Duodenal mucosa (tissue), 2 donors: ENCODE data around the gene CLDN15.
"Not testable (repeated sequence)": the region's sequence is repeated elsewhere in the genome, so short reads cannot be mapped to it uniquely, and the experiment has no call there.

Experiments used
- H3K27ac ChIP-seq: one replicate; pipeline ENCODE4 v1.7.0; 2013; ENCODE audit warnings: low read depth, low read length
- H3K27me3 ChIP-seq, 2 donors: one replicate each; pipeline ENCODE4 v1.7.0; 2013; ENCODE audit warnings: low read length in 2 of 2, control low read depth in 1 of 2; ENCODE audit not compliant: insufficient read depth in 2 of 2, control insufficient read depth in 1 of 2
- H3K36me3 ChIP-seq, 2 donors: one replicate each; pipeline ENCODE4 v1.7.0; 2013; ENCODE audit warnings: low read length in 2 of 2, control low read depth in 1 of 2; ENCODE audit not compliant: insufficient read depth in 2 of 2, control insufficient read depth in 1 of 2
- H3K4me1 ChIP-seq, 2 donors: one replicate each; pipeline ENCODE4 v1.7.0; 2013; ENCODE audit warnings: low read length in 2 of 2, control low read depth in 1 of 2; ENCODE audit not compliant: insufficient read depth in 2 of 2, control insufficient read depth in 1 of 2
- H3K4me3 ChIP-seq, 2 donors: one replicate each; pipeline ENCODE4 v1.7.0; 2013; ENCODE audit warnings: low read length in 2 of 2, low read depth in 1 of 2
- H3K9ac ChIP-seq, 2 donors: one replicate each; pipeline ENCODE4 v1.7.0; 2013; ENCODE audit warnings: low read length in 2 of 2, low read depth in 1 of 2
- H3K9me3 ChIP-seq, 2 donors: one replicate each; pipeline ENCODE4 v1.7.0; 2013; ENCODE audit warnings: low read length in 2 of 2, control low read depth in 1 of 2; ENCODE audit not compliant: control insufficient read depth in 1 of 2

The CLDN15 gene

GRCh38 chr7:101199522-101199921 is 38.1 kb downstream of the CLDN15 start:
- H3K4me3 ChIP-seq, H3K9ac ChIP-seq, H3K27me3 ChIP-seq, H3K4me1 ChIP-seq, H3K9me3 ChIP-seq, H3K36me3 ChIP-seq, H3K27ac ChIP-seq: not testable (repeated sequence)

GRCh38 chr7:101198476-101198875 is 39.1 kb downstream of the CLDN15 start:
- Histone ChIP-seq H3K4me3 (no peak overlapping the region), H3K9ac (no peak overlapping the region), H3K27ac (no peak overlapping the region), H3K9me3 (no peaks in the 10 kb centered on the region), H3K4me1 (peaks cover 0 to 4% of the 10 kb centered on the region in 2 donors), H3K27me3 (peaks cover 0 to 7% of the 10 kb centered on the region in 2 donors), H3K36me3 (no peaks in the 10 kb centered on the region)

GRCh38 chr7:101197991-101198390 is 39.6 kb downstream of the CLDN15 start:
- H3K9ac ChIP-seq = no peak overlapping the region
- no peaks in the 10 kb centered on the region for H3K9me3 ChIP-seq
- H3K4me3 ChIP-seq = no peak overlapping the region
- H3K27me3 ChIP-seq = peaks cover 0 to 7% of the 10 kb centered on the region in 2 donors
- H3K4me1 ChIP-seq = peaks cover 0 to 4% of the 10 kb centered on the region in 2 donors
- no peak overlapping the region for H3K27ac ChIP-seq
- H3K36me3 ChIP-seq = no peaks in the 10 kb centered on the region

- peaks cover 0 to 3% of the 10 kb centered on the region in 2 donors for H3K27me3 ChIP-seq
- no peaks in the 10 kb centered on the region for H3K4me1 ChIP-seq
- no peaks in the 10 kb centered on the region for H3K36me3 ChIP-seq
- no peaks in the 10 kb centered on the region for H3K9me3 ChIP-seq
- no peak overlapping the region for H3K4me3 ChIP-seq
- H3K9ac ChIP-seq = no peak overlapping the region
- no peak overlapping the region for H3K27ac ChIP-seq
These were observed 41.7 kb downstream of the CLDN15 start for GRCh38 chr7:101195884-101196283.

- Histone ChIP-seq H3K4me1 (no peaks in the 10 kb centered on the region), H3K9ac (no peak overlapping the region), H3K9me3 (no peaks in the 10 kb centered on the region), H3K27me3 (no peaks in the 10 kb centered on the region), H3K27ac (no peak overlapping the region), H3K36me3 (no peaks in the 10 kb centered on the region), H3K4me3 (no peak overlapping the region)
These were observed 48.5 kb downstream of the CLDN15 start for GRCh38 chr7:101189109-101189508.

- Histone ChIP-seq H3K27me3 (no peaks in the 10 kb centered on the region), H3K4me1 (peaks cover 0 to 3% of the 10 kb centered on the region in 2 donors), H3K9ac (no peak overlapping the region), H3K36me3 (no peaks in the 10 kb centered on the region), H3K4me3 (no peak overlapping the region), H3K27ac (no peak overlapping the region), H3K9me3 (no peaks in the 10 kb centered on the region)
These were observed 50.7 kb downstream of the CLDN15 start for GRCh38 chr7:101186844-101187428.

- H3K36me3 ChIP-seq = no peaks in the 10 kb centered on the region
- H3K9me3 ChIP-seq = no peaks in the 10 kb centered on the region
- H3K4me3 ChIP-seq = no peak overlapping the region
- H3K4me1 ChIP-seq = peaks cover 0 to 3% of the 10 kb centered on the region in 2 donors
- H3K9ac ChIP-seq = no peak overlapping the region
- no peaks in the 10 kb centered on the region for H3K27me3 ChIP-seq
- no peak overlapping the region for H3K27ac ChIP-seq
These were observed 51.4 kb downstream of the CLDN15 start for GRCh38 chr7:101186194-101186593.

GRCh38 chr7:101185258-101185839 is 52.3 kb downstream of the CLDN15 start:
- no peak overlapping the region for H3K27ac ChIP-seq
- H3K4me3 ChIP-seq = no peak overlapping the region
- no peaks in the 10 kb centered on the region for H3K36me3 ChIP-seq
- peaks cover 5 to 6% of the 10 kb centered on the region in 2 donors for H3K27me3 ChIP-seq
- no peak overlapping the region for H3K9ac ChIP-seq
- H3K9me3 ChIP-seq = no peaks in the 10 kb centered on the region
- H3K4me1 ChIP-seq = peaks cover under 1 to 3% of the 10 kb centered on the region in 2 donors
